ENCODE results near the gene GCC1.

The GCC1 gene

GRCh38 chr7:127620406-127621233, 35.2 kb upstream of the GCC1 start:
- no peak for TF ChIP-seq CTCF (IDR thresholded peaks at IDR 0.05; ENCODE audit: control insufficient read depth, insufficient read depth, low read depth, low read length, missing control alignments)
- no peak for DNase-seq (ENCODE audit: low read depth)
- H3K4me3 ChIP-seq (ENCODE audit: control insufficient read depth, low read depth, low read length) = no peak overlapping the region

GRCh38 chr7:127619681-127620405, 34.4 kb upstream of the GCC1 start:
- no peak for TF ChIP-seq CTCF (IDR thresholded peaks at IDR 0.05; ENCODE audit: control insufficient read depth, insufficient read depth, low read depth, low read length, missing control alignments)
- H3K4me3 ChIP-seq (ENCODE audit: control insufficient read depth, low read depth, low read length) = no peak overlapping the region
- no peak for DNase-seq (ENCODE audit: low read depth)

- no peak for DNase-seq (ENCODE audit: low read depth)
- H3K4me3 ChIP-seq (ENCODE audit: control insufficient read depth, low read depth, low read length) = no peak overlapping the region
- no peak for TF ChIP-seq CTCF (IDR thresholded peaks at IDR 0.05; ENCODE audit: control insufficient read depth, insufficient read depth, low read depth, low read length, missing control alignments)
These were observed 33.4 kb upstream of the GCC1 start for GRCh38 chr7:127618775-127619174.

- no peak for TF ChIP-seq CTCF (IDR thresholded peaks at IDR 0.05; ENCODE audit: control insufficient read depth, insufficient read depth, low read depth, low read length, missing control alignments)
- DNase-seq (ENCODE audit: low read depth) = no peak
These were observed 32.6 kb upstream of the GCC1 start, which contains the start of gene PAX4 for GRCh38 chr7:127618042-127618441. TSS of gene PAX4 (minus strand) at chr7:127618142. CDS start at chr7:127615928, 2,214 bp downstream.

GRCh38 chr7:127616724-127617123, 31.3 kb upstream of the GCC1 start:
- no peak overlapping the region for H3K4me3 ChIP-seq (ENCODE audit: control insufficient read depth, low read depth, low read length)
- TF ChIP-seq CTCF (IDR thresholded peaks at IDR 0.05; ENCODE audit: control insufficient read depth, insufficient read depth, low read depth, low read length, missing control alignments) = no peak
- DNase-seq (ENCODE audit: low read depth) = no peak

More at GRCh38 chr7:127618042-127618441, 32.6 kb upstream of the GCC1 start, which contains the start of gene PAX4:
- H3K4me3 ChIP-seq (ENCODE audit: control insufficient read depth, low read depth, low read length) = no peak within 1 kb of the TSS

- no peak for TF ChIP-seq CTCF (IDR thresholded peaks at IDR 0.05; ENCODE audit: control insufficient read depth, insufficient read depth, low read depth, low read length, missing control alignments)
- no peak for DNase-seq (ENCODE audit: low read depth)
These were observed 26.9 kb upstream of the GCC1 start for GRCh38 chr7:127612263-127612662.

More at GRCh38 chr7:127612263-127612662, 26.9 kb upstream of the GCC1 start:
- no peak overlapping the region for H3K4me3 ChIP-seq (ENCODE audit: control insufficient read depth, low read depth, low read length)
